HepG2 (cell line): ENCODE data around the gene TUBG2. TPM values are rescaled to one million over a fixed set of nuclear protein-coding genes. Genes with fewer than 3 reads are reported as not detected.

Experiments
- ATF7 ChIP-seq, 2 experiments: fragments of 450-650 bp in 1 of 2; sonication (generic) in 1 of 2; formaldehyde crosslinking in 1 of 2; IDR thresholded peaks; 2 replicates each; pipeline versions ENCODE4 v1.4.0 to v1.6.1; 2016 to 2020; ENCODE audit warnings: antibody characterized with exemption in 1 of 2, mild to moderate bottlenecking in 1 of 2, missing genetic modification reagents in 1 of 2
- ATM ChIP-seq: fragments of 450-650 bp; IDR thresholded peaks from 2 replicates; pipeline ENCODE4 v1.7.1; 2017; ENCODE audit warnings: mild to moderate bottlenecking, borderline replicate concordance
- FOXP1 ChIP-seq, 2 experiments: fragments of 450-650 bp in 1 of 2; IDR thresholded peaks; 2 replicates each; pipeline ENCODE4 v1.6.1; 2017 to 2018; ENCODE audit warnings: antibody characterized with exemption in 1 of 2
- IKZF5 ChIP-seq: IDR thresholded peaks from 2 replicates; pipeline ENCODE4 v1.6.1; 2018; ENCODE audit warnings: missing genetic modification reagents, mild to moderate bottlenecking, missing compliant biosample characterization
- KLF16 ChIP-seq, 2 experiments: sonication (generic) in 1 of 2; formaldehyde crosslinking in 1 of 2; IDR thresholded peaks; 2 replicates each; pipeline versions ENCODE4 v1.6.1 to v1.8.0; 2016 to 2023; ENCODE audit warnings: missing genetic modification reagents in 2 of 2, missing compliant biosample characterization in 1 of 2
- MBNL3 ChIP-seq: fragments of 250-450 bp; sonication (Bioruptor Pico); conservative IDR thresholded peaks from 2 replicates; pipeline ENCODE4 v1.8.0; 2022; ENCODE audit warnings: mild to moderate bottlenecking, inconsistent platforms
- MXI1 ChIP-seq: IDR thresholded peaks from 3 replicates; pipeline ENCODE4 v1.6.1; 2012; ENCODE audit warnings: low read depth, low read length, inconsistent platforms, borderline replicate concordance
- NFYC ChIP-seq: IDR thresholded peaks from 2 replicates; pipeline ENCODE4 v1.6.1; 2016; ENCODE audit warnings: missing genetic modification reagents, missing compliant biosample characterization
- PPARG ChIP-seq: conservative IDR thresholded peaks from 2 replicates; pipeline ENCODE4 v1.6.1; 2016; ENCODE audit warnings: missing biosample characterization, missing genetic modification reagents
- PRPF4 ChIP-seq: fragments of 200-400 bp; formaldehyde crosslinking; IDR thresholded peaks from 2 replicates; pipeline ENCODE4 v1.6.1; 2016; ENCODE audit warnings: low read length, low read depth; ENCODE audit not compliant: poor library complexity, severe bottlenecking
- SNAI1 ChIP-seq: sonication (generic); formaldehyde crosslinking; IDR thresholded peaks from 2 replicates; pipeline ENCODE4 v1.5.0; 2020; ENCODE audit warnings: mild to moderate bottlenecking, missing genetic modification reagents, borderline replicate concordance
- SP5 ChIP-seq: IDR thresholded peaks from 2 replicates; pipeline ENCODE4 v1.6.1; 2016; ENCODE audit warnings: low read depth, borderline replicate concordance
- THAP11 ChIP-seq: IDR thresholded peaks from 2 replicates; pipeline ENCODE4 v1.6.1; 2016; ENCODE audit warnings: missing biosample characterization, missing genetic modification reagents
- ZFX ChIP-seq: sonication (generic); formaldehyde crosslinking; IDR thresholded peaks from 2 replicates; pipeline ENCODE4 v1.4.0; 2020; ENCODE audit warnings: mild to moderate bottlenecking, low read depth, missing genetic modification reagents, moderate library complexity
- ZFYVE20 ChIP-seq: sonication (generic); formaldehyde crosslinking; IDR thresholded peaks from 2 replicates; pipeline ENCODE4 v1.8.0; 2023; ENCODE audit warnings: low read depth, mild to moderate bottlenecking, moderate library complexity, missing genetic modification reagents, borderline replicate concordance
- ZNF143 ChIP-seq: sonication (generic); formaldehyde crosslinking; IDR thresholded peaks from 2 replicates; pipeline ENCODE4 v1.4.0; 2020; ENCODE audit warnings: missing genetic modification reagents
- ZNF24 ChIP-seq: fragments of 450-650 bp; IDR thresholded peaks from 2 replicates; pipeline ENCODE4 v1.6.1; 2017; ENCODE audit warnings: antibody characterized with exemption, mild to moderate bottlenecking
- ZNF326 ChIP-seq: sonication (generic); formaldehyde crosslinking; IDR thresholded peaks from 2 replicates; pipeline ENCODE4 v1.4.0; 2020; ENCODE audit warnings: missing genetic modification reagents, borderline replicate concordance
- ZNF367 ChIP-seq: sonication (generic); formaldehyde crosslinking; IDR thresholded peaks from 2 replicates; pipeline ENCODE4 v1.4.0; 2020; ENCODE audit warnings: missing genetic modification reagents, borderline replicate concordance
- ZNF619 ChIP-seq: sonication (generic); formaldehyde crosslinking; IDR thresholded peaks from 2 replicates; pipeline ENCODE4 v1.4.0; 2020; ENCODE audit warnings: mild to moderate bottlenecking, missing genetic modification reagents
- ZNF878 ChIP-seq: sonication (generic); formaldehyde crosslinking; IDR thresholded peaks from 2 replicates; pipeline ENCODE4 v1.8.1; 2023; ENCODE audit warnings: mild to moderate bottlenecking, missing genetic modification reagents, moderate library complexity
- ZSCAN21 ChIP-seq: sonication (generic); formaldehyde crosslinking; IDR thresholded peaks from 2 replicates; pipeline ENCODE4 v1.8.0; 2022; ENCODE audit warnings: mild to moderate bottlenecking, missing genetic modification reagents, moderate library complexity, borderline replicate concordance
- polyA plus RNA-seq, 8 experiments: library from polyadenylated mRNA; depleted of rRNA in 3 of 8; stranded (reverse) in 7 of 8; unstranded in 1 of 8; fragments of >200 nt; fragmentation: Illumina TruSeq in 4 of 8; extraction: Trizol in 4 of 8; gene quantifications; 2 replicates each; pipeline versions ENCODE4 v1.2.1 to v1.2.3, GENCODE V29; 2011 to 2016; ENCODE audit warnings: low read depth in 4 of 8, missing spikeins in 1 of 8, mixed read lengths in 1 of 8; ENCODE audit not compliant: insufficient read depth in 1 of 8
- total RNA-seq, 5 experiments: library from RNA; depleted of rRNA; stranded (reverse); fragments of >200 nt; fragmentation: Illumina TruSeq; extraction: Trizol; gene quantifications; 2 replicates each; pipeline ENCODE4 v1.2.3, GENCODE V29; 2016; ENCODE audit warnings: low read depth in 1 of 5
- TF ChIP-seq, protein P1 (sequence below): sonication (generic); formaldehyde crosslinking; IDR thresholded peaks from 2 replicates; pipeline ENCODE4 v1.5.0; 2020; ENCODE audit warnings: missing genetic modification reagents
- TF ChIP-seq, protein P2 (sequence below): sonication (generic); formaldehyde crosslinking; IDR thresholded peaks from 2 replicates; pipeline ENCODE4 v1.4.0; 2020; ENCODE audit warnings: missing genetic modification reagents, low read depth, mild to moderate bottlenecking, borderline replicate concordance
- TF ChIP-seq, protein P3 (sequence below): sonication (generic); formaldehyde crosslinking; IDR thresholded peaks from 2 replicates; pipeline ENCODE4 v1.4.0; 2020; ENCODE audit warnings: mild to moderate bottlenecking, missing genetic modification reagents

TUBG2 gene
- total and polyA plus RNA-seq, 2 of the 13 experiments (the other 11 are each of a cell fraction or from before 2014, with no cell fraction given): 16.0 to 42.3 TPM

DNA sequence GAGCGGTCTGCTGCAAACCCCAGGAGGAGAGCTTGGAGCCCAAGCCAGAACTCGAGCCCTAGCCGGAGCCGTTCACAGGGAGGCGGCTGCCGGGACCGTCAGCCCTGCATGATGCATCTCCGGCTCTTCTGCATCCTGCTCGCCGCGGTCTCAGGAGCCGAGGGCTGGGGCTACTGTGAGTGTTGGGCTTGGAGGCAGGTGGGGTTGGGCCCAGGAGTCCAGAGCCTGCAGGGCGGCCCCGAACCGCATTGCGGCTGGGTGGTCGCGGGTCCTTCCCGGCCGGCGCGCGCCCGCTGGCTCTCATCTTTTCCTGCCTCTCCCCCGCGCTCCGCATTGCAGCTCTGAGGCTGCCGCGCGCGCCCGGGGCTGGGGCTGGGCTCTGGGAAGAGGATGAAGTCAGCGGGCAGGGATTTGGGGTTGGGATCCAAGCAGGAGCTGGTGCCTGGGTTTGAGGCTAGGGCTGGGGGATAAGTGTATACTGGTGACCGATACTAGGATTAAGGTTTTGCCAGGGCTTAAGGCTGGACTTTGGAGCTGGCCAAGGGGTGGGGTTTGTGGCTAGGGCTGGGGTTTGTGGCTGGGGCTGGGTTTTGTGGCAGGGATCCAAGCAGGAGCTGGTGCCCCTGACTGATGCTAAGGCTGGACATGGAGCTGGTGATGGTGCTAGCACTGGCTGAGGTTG is 23.8 kb downstream of the TUBG2 start (continued):
- no peak; the same call in 1 of the 2 replicates for TF ChIP-seq ZNF367 (CRISPR knock-in tag)
- TF ChIP-seq ATF7 (IDR thresholded peaks at IDR 0.05): no peak
- TF ChIP-seq ATF7 (CRISPR knock-in tag; IDR thresholded peaks at IDR 0.05): no peak
- peak in 1 of 2 experiments; percentile 42; a peak in 1 of 4 replicates for TF ChIP-seq KLF16 (CRISPR knock-in tag; IDR thresholded peaks at IDR 0.05)
- TF ChIP-seq ZNF619 (CRISPR knock-in tag): peak; percentile 18; the same call in 1 of the 2 replicates
- TF ChIP-seq ZNF143: no peak
- TF ChIP-seq, protein P1, sequence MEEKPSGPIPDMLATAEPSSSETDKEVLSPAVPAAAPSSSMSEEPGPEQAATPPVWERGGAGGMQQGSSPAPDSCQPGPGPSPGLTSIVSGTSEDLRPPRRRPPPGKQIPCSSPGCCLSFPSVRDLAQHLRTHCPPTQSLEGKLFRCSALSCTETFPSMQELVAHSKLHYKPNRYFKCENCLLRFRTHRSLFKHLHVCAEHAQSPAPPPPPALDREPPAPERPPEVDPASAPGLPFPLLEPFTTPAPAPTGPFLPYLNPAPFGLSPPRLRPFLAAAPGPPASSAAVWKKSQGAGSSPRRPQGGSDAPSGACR (CRISPR knock-in tag): no peak
- TF ChIP-seq ZNF878 (CRISPR knock-in tag): no peak
- 0 out of 2 replicates have a peak, but pooled peaks have one; percentile 6 for TF ChIP-seq NFYC (CRISPR knock-in tag)
- no peak for TF ChIP-seq MXI1
- TF ChIP-seq, protein P2, sequence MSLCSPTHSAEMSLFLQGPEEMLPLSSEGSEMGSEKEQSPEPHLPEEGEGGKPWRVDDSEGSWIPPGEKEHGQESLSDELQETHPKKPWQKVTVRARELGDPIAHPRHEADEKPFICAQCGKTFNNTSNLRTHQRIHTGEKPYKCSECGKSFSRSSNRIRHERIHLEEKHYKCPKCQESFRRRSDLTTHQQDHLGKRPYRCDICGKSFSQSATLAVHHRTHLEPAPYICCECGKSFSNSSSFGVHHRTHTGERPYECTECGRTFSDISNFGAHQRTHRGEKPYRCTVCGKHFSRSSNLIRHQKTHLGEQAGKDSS (CRISPR knock-in tag): no peak
- TF ChIP-seq THAP11 (CRISPR knock-in tag): 0 out of 2 replicates have a peak, but pooled peaks have one; percentile 10
- TF ChIP-seq, protein P3, sequence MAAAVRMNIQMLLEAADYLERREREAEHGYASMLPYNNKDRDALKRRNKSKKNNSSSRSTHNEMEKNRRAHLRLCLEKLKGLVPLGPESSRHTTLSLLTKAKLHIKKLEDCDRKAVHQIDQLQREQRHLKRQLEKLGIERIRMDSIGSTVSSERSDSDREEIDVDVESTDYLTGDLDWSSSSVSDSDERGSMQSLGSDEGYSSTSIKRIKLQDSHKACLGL (CRISPR knock-in tag): no peak; the same call in 1 of the 2 replicates
- TF ChIP-seq PPARG (CRISPR knock-in tag): no peak
- peak; percentile 71; the same call in 1 of the 2 replicates for TF ChIP-seq SNAI1 (CRISPR knock-in tag)
- no peak for TF ChIP-seq ZNF326 (CRISPR knock-in tag)
- TF ChIP-seq ZFX (CRISPR knock-in tag): no peak
- TF ChIP-seq ZFYVE20 (CRISPR knock-in tag): no peak
- TF ChIP-seq ZNF24: no peak
- no peak for TF ChIP-seq FOXP1 (IDR thresholded peaks at IDR 0.05)
- no peak for TF ChIP-seq FOXP1 (CRISPR knock-in tag; IDR thresholded peaks at IDR 0.05)
- TF ChIP-seq IKZF5 (CRISPR knock-in tag): peak; percentile 12; the same call in 1 of the 2 replicates
- TF ChIP-seq SP5 (CRISPR knock-in tag): no peak; the same call in 1 of the 2 replicates
- no peak for TF ChIP-seq PRPF4
- TF ChIP-seq MBNL3 (CRISPR knock-in tag): no peak
- peak; percentile 88 for TF ChIP-seq ZSCAN21
- no peak for TF ChIP-seq ATM
